ENCODE results near the gene AIMP2.

The AIMP2 gene

GRCh38 chr7:6031567-6031966 lies 22.5 kb downstream of the AIMP2 start:
- no peaks in the 10 kb centered on the region for H3K4me1 ChIP-seq (ENCODE audit: control insufficient read depth, insufficient read depth, low read depth, low read length)
- no peak overlapping the region for H2BK5ac ChIP-seq (ENCODE audit: low read depth, low read length, poor library complexity, severe bottlenecking)
- H4K8ac ChIP-seq (ENCODE audit: low read length): no peak overlapping the region
- H3K14ac ChIP-seq (ENCODE audit: low read length in 2 of 2): no peak overlapping the region
- H2AFZ ChIP-seq (ENCODE audit: low read depth, low read length): no peak overlapping the region
- H3K9me3 ChIP-seq (ENCODE audit: control insufficient read depth, low read length): no peaks in the 10 kb centered on the region
- no peak overlapping the region for H2AK5ac ChIP-seq (ENCODE audit: low read length, severe bottlenecking)
- no peak overlapping the region for H2BK15ac ChIP-seq (ENCODE audit: low read depth, poor library complexity, severe bottlenecking)
- no peak overlapping the region for H2BK12ac ChIP-seq (ENCODE audit: low read length in 2 of 2)
- peaks cover 41% of the 10 kb centered on the region for H3K79me1 ChIP-seq (replicated peaks; ENCODE audit: low read length, poor library complexity, severe bottlenecking)
- WGBS: 96% methylated on average over 3 of the region's 3 CpGs
- H3K9ac ChIP-seq (ENCODE audit: low read length): no peak overlapping the region
- no peak overlapping the region for H3K4ac ChIP-seq (ENCODE audit: low read depth in 1 of 2, low read length in 2 of 2)
- no peaks in the 10 kb centered on the region for H3K27me3 ChIP-seq (ENCODE audit: control insufficient read depth in 1 of 2, insufficient read depth in 1 of 2, low read length in 2 of 2)
- no peak overlapping the region for H3K4me2 ChIP-seq (ENCODE audit: low read length, poor library complexity, severe bottlenecking)
- no peak overlapping the region for H3K23ac ChIP-seq (ENCODE audit: low read length in 2 of 2)
- H4K91ac ChIP-seq (ENCODE audit: low read length): no peak overlapping the region
- no peak overlapping the region for H3K27ac ChIP-seq (ENCODE audit: low read length, poor library complexity, severe bottlenecking)
- no peak overlapping the region for H3K4me3 ChIP-seq (ENCODE audit: insufficient read depth in 1 of 2, low read depth in 1 of 2, low read length in 2 of 2)
- peaks cover 65 to 88% of the 10 kb centered on the region in 2 experiments for H3K36me3 ChIP-seq (ENCODE audit: control insufficient read depth in 1 of 2, insufficient read depth in 2 of 2, low read depth in 1 of 2, low read length in 2 of 2)
- no peak overlapping the region for H2BK120ac ChIP-seq (ENCODE audit: low read depth, low read length)
- H3K18ac ChIP-seq (ENCODE audit: low read depth in 1 of 2, low read length in 2 of 2): no peak overlapping the region
- DNase-seq: no peak

GRCh38 chr7:6032167-6032566 lies 23.1 kb downstream of the AIMP2 start:
- Histone ChIP-seq H2BK5ac (ENCODE audit: low read depth, low read length, poor library complexity, severe bottlenecking) (no peak overlapping the region), H3K9ac (ENCODE audit: low read length) (no peak overlapping the region), H2BK15ac (ENCODE audit: low read depth, poor library complexity, severe bottlenecking) (no peak overlapping the region), H3K27ac (ENCODE audit: low read length, poor library complexity, severe bottlenecking) (no peak overlapping the region), H2BK120ac (ENCODE audit: low read depth, low read length) (no peak overlapping the region), H2AK5ac (ENCODE audit: low read length, severe bottlenecking) (no peak overlapping the region), H3K27me3 (ENCODE audit: control insufficient read depth in 1 of 2, insufficient read depth in 1 of 2, low read length in 2 of 2) (no peaks in the 10 kb centered on the region), H2BK12ac (ENCODE audit: low read length in 2 of 2) (no peak overlapping the region), H4K91ac (ENCODE audit: low read length) (no peak overlapping the region), H3K18ac (ENCODE audit: low read depth in 1 of 2, low read length in 2 of 2) (no peak overlapping the region), H3K9me3 (ENCODE audit: control insufficient read depth, low read length) (no peaks in the 10 kb centered on the region), H3K4me3 (ENCODE audit: insufficient read depth in 1 of 2, low read depth in 1 of 2, low read length in 2 of 2) (no peak overlapping the region), H2AFZ (ENCODE audit: low read depth, low read length) (no peak overlapping the region), H3K79me1 (replicated peaks; ENCODE audit: low read length, poor library complexity, severe bottlenecking) (peaks cover 36% of the 10 kb centered on the region), H3K4me1 (ENCODE audit: control insufficient read depth, insufficient read depth, low read depth, low read length) (no peaks in the 10 kb centered on the region), H3K4me2 (ENCODE audit: low read length, poor library complexity, severe bottlenecking) (no peak overlapping the region), H3K14ac (ENCODE audit: low read length in 2 of 2) (no peak overlapping the region), H3K4ac (ENCODE audit: low read depth in 1 of 2, low read length in 2 of 2) (no peak overlapping the region), H3K23ac (ENCODE audit: low read length in 2 of 2) (no peak overlapping the region), H3K36me3 (ENCODE audit: control insufficient read depth in 1 of 2, insufficient read depth in 2 of 2, low read depth in 1 of 2, low read length in 2 of 2) (peaks cover 62 to 88% of the 10 kb centered on the region in 2 experiments), H4K8ac (ENCODE audit: low read length) (no peak overlapping the region)
- over 99% methylated on average over 5 of the region's 5 CpGs for WGBS
- DNase-seq: no peak

GRCh38 chr7:6032641-6033040 lies 23.6 kb downstream of the AIMP2 start:
- Histone ChIP-seq H3K4ac (ENCODE audit: low read depth in 1 of 2, low read length in 2 of 2) (no peak overlapping the region), H3K27ac (ENCODE audit: low read length, poor library complexity, severe bottlenecking) (no peak overlapping the region), H3K4me2 (ENCODE audit: low read length, poor library complexity, severe bottlenecking) (no peak overlapping the region), H3K23ac (ENCODE audit: low read length in 2 of 2) (no peak overlapping the region), H3K4me1 (ENCODE audit: control insufficient read depth, insufficient read depth, low read depth, low read length) (no peaks in the 10 kb centered on the region), H2AFZ (ENCODE audit: low read depth, low read length) (no peak overlapping the region), H2BK120ac (ENCODE audit: low read depth, low read length) (no peak overlapping the region), H3K27me3 (ENCODE audit: control insufficient read depth in 1 of 2, insufficient read depth in 1 of 2, low read length in 2 of 2) (no peaks in the 10 kb centered on the region), H3K36me3 (ENCODE audit: control insufficient read depth in 1 of 2, insufficient read depth in 2 of 2, low read depth in 1 of 2, low read length in 2 of 2) (peaks cover 60 to 88% of the 10 kb centered on the region in 2 experiments), H3K4me3 (ENCODE audit: insufficient read depth in 1 of 2, low read depth in 1 of 2, low read length in 2 of 2) (no peak overlapping the region), H3K14ac (ENCODE audit: low read length in 2 of 2) (no peak overlapping the region), H2BK12ac (ENCODE audit: low read length in 2 of 2) (no peak overlapping the region), H2BK5ac (ENCODE audit: low read depth, low read length, poor library complexity, severe bottlenecking) (no peak overlapping the region), H3K79me1 (replicated peaks; ENCODE audit: low read length, poor library complexity, severe bottlenecking) (peaks cover 37% of the 10 kb centered on the region), H3K18ac (ENCODE audit: low read depth in 1 of 2, low read length in 2 of 2) (no peak overlapping the region), H3K9me3 (ENCODE audit: control insufficient read depth, low read length) (no peaks in the 10 kb centered on the region), H2AK5ac (ENCODE audit: low read length, severe bottlenecking) (no peak overlapping the region), H4K8ac (ENCODE audit: low read length) (no peak overlapping the region), H2BK15ac (ENCODE audit: low read depth, poor library complexity, severe bottlenecking) (no peak overlapping the region), H4K91ac (ENCODE audit: low read length) (no peak overlapping the region), H3K9ac (ENCODE audit: low read length) (no peak overlapping the region)
- WGBS: 93% methylated on average over 6 of the region's 7 CpGs
- DNase-seq: no peak

- H3K23ac ChIP-seq (ENCODE audit: low read length in 2 of 2): no peak overlapping the region
- H3K27me3 ChIP-seq (ENCODE audit: control insufficient read depth in 1 of 2, insufficient read depth in 1 of 2, low read length in 2 of 2): no peaks in the 10 kb centered on the region
- no peak overlapping the region for H3K4me2 ChIP-seq (ENCODE audit: low read length, poor library complexity, severe bottlenecking)
- no peak overlapping the region for H3K14ac ChIP-seq (ENCODE audit: low read length in 2 of 2)
- H3K27ac ChIP-seq (ENCODE audit: low read length, poor library complexity, severe bottlenecking): no peak overlapping the region
- H3K79me1 ChIP-seq (replicated peaks; ENCODE audit: low read length, poor library complexity, severe bottlenecking): peaks cover 35% of the 10 kb centered on the region
- no peak overlapping the region for H2BK120ac ChIP-seq (ENCODE audit: low read depth, low read length)
- H2AK5ac ChIP-seq (ENCODE audit: low read length, severe bottlenecking): no peak overlapping the region
- H2BK5ac ChIP-seq (ENCODE audit: low read depth, low read length, poor library complexity, severe bottlenecking): no peak overlapping the region
- H2BK15ac ChIP-seq (ENCODE audit: low read depth, poor library complexity, severe bottlenecking): no peak overlapping the region
- no peak overlapping the region for H3K4ac ChIP-seq (ENCODE audit: low read depth in 1 of 2, low read length in 2 of 2)
- no peak overlapping the region for H4K91ac ChIP-seq (ENCODE audit: low read length)
- no peak overlapping the region for H2BK12ac ChIP-seq (ENCODE audit: low read length in 2 of 2)
- H2AFZ ChIP-seq (ENCODE audit: low read depth, low read length): no peak overlapping the region
- no peak overlapping the region for H3K4me3 ChIP-seq (ENCODE audit: insufficient read depth in 1 of 2, low read depth in 1 of 2, low read length in 2 of 2)
- WGBS: 98% methylated on average over 10 of the region's 10 CpGs
- H3K36me3 ChIP-seq (ENCODE audit: control insufficient read depth in 1 of 2, insufficient read depth in 2 of 2, low read depth in 1 of 2, low read length in 2 of 2): peaks cover 57 to 84% of the 10 kb centered on the region in 2 experiments
- H3K9ac ChIP-seq (ENCODE audit: low read length): no peak overlapping the region
- no peak for DNase-seq
- H3K4me1 ChIP-seq (ENCODE audit: control insufficient read depth, insufficient read depth, low read depth, low read length): no peaks in the 10 kb centered on the region
- no peak overlapping the region for H4K8ac ChIP-seq (ENCODE audit: low read length)
- H3K18ac ChIP-seq (ENCODE audit: low read depth in 1 of 2, low read length in 2 of 2): no peak overlapping the region
- no peaks in the 10 kb centered on the region for H3K9me3 ChIP-seq (ENCODE audit: control insufficient read depth, low read length)
Measured at GRCh38 chr7:6035165-6035564, 26.1 kb downstream of the AIMP2 start.

All from mesenchymal stem cell (in vitro differentiated cells and primary cell).